Endothelial cell of umbilical vein (primary cell): Measurements from ENCODE around the gene TESMIN.

Source experiments
- EZH2 ChIP-seq: IDR thresholded peaks from 2 replicates; pipeline ENCODE4 v1.6.1; 2012; ENCODE audit warnings: borderline replicate concordance, low read depth, mild to moderate bottlenecking, moderate library complexity, low read length, inconsistent platforms; ENCODE audit not compliant: severe bottlenecking
- FOS ChIP-seq: IDR thresholded peaks from 2 replicates; pipeline ENCODE4 v1.6.1; 2011; ENCODE audit warnings: mild to moderate bottlenecking, low read length, moderate library complexity, borderline replicate concordance; ENCODE audit not compliant: insufficient read depth
- GATA2 ChIP-seq: IDR thresholded peaks from 2 replicates; pipeline ENCODE4 v1.7.0; 2011; ENCODE audit warnings: low read depth, mild to moderate bottlenecking, moderate library complexity, mixed read lengths, low read length; ENCODE audit not compliant: insufficient read length, insufficient read depth
- JUN ChIP-seq: IDR thresholded peaks from 2 replicates; pipeline ENCODE4 v1.6.1; 2011; ENCODE audit warnings: borderline replicate concordance, low read depth; ENCODE audit not compliant: insufficient read length, insufficient read depth
- MYC ChIP-seq: IDR thresholded peaks from one replicate; pipeline ENCODE4 v1.6.1; 2011; ENCODE audit warnings: mild to moderate bottlenecking, low read depth, low read length
- POLR2A ChIP-seq: IDR thresholded peaks from 2 replicates; pipeline ENCODE4 v1.6.1; 2012; ENCODE audit warnings: low read depth, mild to moderate bottlenecking, control low read depth, low read length
- POLR2AphosphoS5 ChIP-seq: IDR thresholded peaks from 2 replicates; pipeline ENCODE4 v1.6.1; 2012; ENCODE audit warnings: low read depth, mild to moderate bottlenecking, control low read depth, low read length, moderate library complexity; ENCODE audit not compliant: insufficient read depth
- TF ChIP-seq, protein P1 (sequence below), 2 donors: IDR thresholded peaks; 1 replicate in 1 of 2; 2 replicates in 1 of 2; pipeline ENCODE4 v1.5.1; 2011; ENCODE audit warnings: low read length in 2 of 2, mild to moderate bottlenecking in 2 of 2, moderate library complexity in 2 of 2, control low read depth in 1 of 2, inconsistent platforms in 1 of 2, low read depth in 1 of 2; ENCODE audit not compliant: insufficient read depth in 1 of 2; ENCODE audit errors: extremely low read depth in 1 of 2
- TF ChIP-seq, protein P2 (sequence below): IDR thresholded peaks from 2 replicates; pipeline ENCODE4 v1.6.1; 2011; ENCODE audit not compliant: insufficient read depth, insufficient read length

GRCh38 chr11:68658097-68658496 is 93.2 kb downstream of the TESMIN start:
- TF ChIP-seq POLR2A = no peak
- TF ChIP-seq POLR2AphosphoS5 = no peak
- TF ChIP-seq MYC = no peak
- TF ChIP-seq, protein P1, sequence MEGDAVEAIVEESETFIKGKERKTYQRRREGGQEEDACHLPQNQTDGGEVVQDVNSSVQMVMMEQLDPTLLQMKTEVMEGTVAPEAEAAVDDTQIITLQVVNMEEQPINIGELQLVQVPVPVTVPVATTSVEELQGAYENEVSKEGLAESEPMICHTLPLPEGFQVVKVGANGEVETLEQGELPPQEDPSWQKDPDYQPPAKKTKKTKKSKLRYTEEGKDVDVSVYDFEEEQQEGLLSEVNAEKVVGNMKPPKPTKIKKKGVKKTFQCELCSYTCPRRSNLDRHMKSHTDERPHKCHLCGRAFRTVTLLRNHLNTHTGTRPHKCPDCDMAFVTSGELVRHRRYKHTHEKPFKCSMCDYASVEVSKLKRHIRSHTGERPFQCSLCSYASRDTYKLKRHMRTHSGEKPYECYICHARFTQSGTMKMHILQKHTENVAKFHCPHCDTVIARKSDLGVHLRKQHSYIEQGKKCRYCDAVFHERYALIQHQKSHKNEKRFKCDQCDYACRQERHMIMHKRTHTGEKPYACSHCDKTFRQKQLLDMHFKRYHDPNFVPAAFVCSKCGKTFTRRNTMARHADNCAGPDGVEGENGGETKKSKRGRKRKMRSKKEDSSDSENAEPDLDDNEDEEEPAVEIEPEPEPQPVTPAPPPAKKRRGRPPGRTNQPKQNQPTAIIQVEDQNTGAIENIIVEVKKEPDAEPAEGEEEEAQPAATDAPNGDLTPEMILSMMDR (IDR thresholded peaks at IDR 0.05; ENCODE audit: extremely low read depth in 1 of 2, insufficient read depth in 1 of 2, low read depth in 1 of 2, low read length in 2 of 2) = no peak
- TF ChIP-seq, protein P2, sequence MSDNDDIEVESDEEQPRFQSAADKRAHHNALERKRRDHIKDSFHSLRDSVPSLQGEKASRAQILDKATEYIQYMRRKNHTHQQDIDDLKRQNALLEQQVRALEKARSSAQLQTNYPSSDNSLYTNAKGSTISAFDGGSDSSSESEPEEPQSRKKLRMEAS = no peak
- TF ChIP-seq EZH2 = no peak
- no peak for TF ChIP-seq JUN
- TF ChIP-seq FOS = no peak
- no peak for TF ChIP-seq GATA2
